Measurements from ENCODE around the gene VPS36.
"Not testable (repeated sequence)": the region's sequence is repeated elsewhere in the genome, so short reads cannot be mapped to it uniquely, and the experiment has no call there.

Gene VPS36

GRCh38 chr13:52446265-52446664 lies 4.2 kb downstream of the VPS36 start:
- DNase-seq (ENCODE audit: low spot score), result no peak

- no peak for DNase-seq (ENCODE audit: low spot score)
Measured at GRCh38 chr13:52432456-52432855, 18.0 kb downstream of the VPS36 start.

GRCh38 chr13:52428295-52428694 lies 22.1 kb downstream of the VPS36 start:
- peak; percentile 20 for DNase-seq (ENCODE audit: low spot score)

GRCh38 chr13:52421216-52421615 lies 29.2 kb downstream of the VPS36 start:
- no peak for DNase-seq (ENCODE audit: low spot score)

- DNase-seq (ENCODE audit: low spot score), result no peak
Measured at GRCh38 chr13:52419080-52419479, 31.4 kb downstream of the VPS36 start.

GRCh38 chr13:52414963-52415362 lies 35.5 kb downstream of the VPS36 start:
- DNase-seq (ENCODE audit: low spot score), result peak; percentile 66

GRCh38 chr13:52414051-52414450 lies 36.4 kb downstream of the VPS36 start:
- no peak for DNase-seq (ENCODE audit: low spot score)

- DNase-seq (ENCODE audit: low spot score), result no peak
Measured at GRCh38 chr13:52412128-52412527, 38.3 kb downstream of the VPS36 start.

GRCh38 chr13:52411629-52412028 lies 38.8 kb downstream of the VPS36 start:
- DNase-seq (ENCODE audit: low spot score), result peak; percentile 92

- DNase-seq (ENCODE audit: low spot score), result not testable (repeated sequence)
Measured at GRCh38 chr13:52408071-52408658, 42.3 kb downstream of the VPS36 start.

- DNase-seq (ENCODE audit: low spot score), result not testable (repeated sequence)
Measured at GRCh38 chr13:52407436-52407835, 43.0 kb downstream of the VPS36 start.

GRCh38 chr13:52406629-52407028 lies 43.8 kb downstream of the VPS36 start:
- DNase-seq (ENCODE audit: low spot score), result no peak

- DNase-seq (ENCODE audit: low spot score), result peak; percentile 67
Measured at GRCh38 chr13:52405767-52406494, 44.5 kb downstream of the VPS36 start, which contains the start of gene THSD1. Gene THSD1 (minus strand): TSS chr13:52406172. CDS start chr13:52402600, 3,572 bp downstream.

- DNase-seq (ENCODE audit: low spot score), result peak; percentile 19
Measured at GRCh38 chr13:52405369-52405766, 45.1 kb downstream of the VPS36 start.

GRCh38 chr13:52399708-52400107 lies 50.7 kb downstream of the VPS36 start:
- no peak for DNase-seq (ENCODE audit: low spot score)

GRCh38 chr13:52399046-52399445 lies 51.4 kb downstream of the VPS36 start:
- DNase-seq (ENCODE audit: low spot score), result no peak

GRCh38 chr13:52395704-52396103 lies 54.7 kb downstream of the VPS36 start:
- DNase-seq (ENCODE audit: low spot score), result no peak

GRCh38 chr13:52394586-52394985 lies 55.8 kb downstream of the VPS36 start:
- no peak for DNase-seq (ENCODE audit: low spot score)

GRCh38 chr13:52393572-52394357 lies 56.7 kb downstream of the VPS36 start:
- DNase-seq (ENCODE audit: low spot score), result no peak

GRCh38 chr13:52387721-52388120 lies 62.7 kb downstream of the VPS36 start:
- no peak for DNase-seq (ENCODE audit: low spot score)

GRCh38 chr13:52385870-52386269 lies 64.6 kb downstream of the VPS36 start:
- no peak for DNase-seq (ENCODE audit: low spot score)

GRCh38 chr13:52383366-52383765 lies 67.1 kb downstream of the VPS36 start:
- no peak for DNase-seq (ENCODE audit: low spot score)

GRCh38 chr13:52378312-52378711 lies 72.1 kb downstream of the VPS36 start:
- DNase-seq (ENCODE audit: low spot score), result no peak

Data from kidney tubule cell (primary cell).